PFSK-1 (cell line): ENCODE results near the gene PNPLA5.

ENCODE experiments used
- FOXP2 ChIP-seq: optimal IDR thresholded peaks from 2 replicates; pipeline ENCODE3; 2011; ENCODE audit warnings: borderline replicate concordance, control low read depth, inconsistent platforms; ENCODE audit not compliant: insufficient read depth; ENCODE audit errors: extremely low read length, extremely low read depth
- SIN3A ChIP-seq: IDR thresholded peaks from 2 replicates; pipeline ENCODE4 v1.6.1; 2012; ENCODE audit warnings: mild to moderate bottlenecking, low read length, moderate library complexity, borderline replicate concordance; ENCODE audit not compliant: insufficient read depth

DNA sequence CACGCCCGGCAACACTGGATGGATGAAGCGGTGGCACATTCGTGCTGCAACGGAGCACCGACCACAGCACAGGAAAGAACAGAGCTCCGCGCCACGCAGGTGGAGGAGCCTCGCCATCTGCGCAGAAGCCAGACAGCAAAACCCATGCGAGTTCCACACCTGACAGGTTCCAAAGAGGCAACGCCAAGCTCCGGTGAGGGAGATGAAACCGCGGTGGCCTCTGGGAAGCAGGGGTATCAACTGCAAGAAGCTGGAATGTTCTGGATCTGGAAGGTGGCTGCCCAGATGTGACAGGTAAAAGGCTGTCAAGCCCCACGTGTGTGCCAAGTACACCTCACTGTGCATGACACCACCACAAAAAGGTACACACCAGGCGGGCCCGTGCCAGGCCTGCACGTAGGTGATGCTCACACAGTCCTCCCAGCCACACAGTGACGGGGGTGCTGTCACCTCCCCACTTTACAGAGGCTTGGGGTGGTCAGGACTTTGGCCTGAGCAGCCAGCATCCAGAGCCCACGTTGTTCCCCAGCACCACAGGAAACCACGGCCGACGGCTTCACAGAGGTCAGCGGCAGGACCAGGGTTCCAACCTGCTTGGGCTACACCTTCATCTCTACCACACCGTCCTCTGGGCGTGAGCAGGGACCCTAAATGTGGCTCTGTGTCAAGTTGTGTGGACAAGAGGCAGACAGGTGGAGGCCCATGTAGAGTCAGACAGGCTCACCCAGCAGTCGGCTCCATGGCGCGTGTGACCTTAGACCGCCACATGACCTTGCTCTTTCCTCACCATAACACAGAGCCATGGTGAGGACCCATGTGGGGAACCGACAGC lies 60.0 kb downstream of the PNPLA5 start:
- TF ChIP-seq FOXP2 = no peak
- TF ChIP-seq SIN3A = no peak
